Right atrium auricular region (tissue), 2 donors: ENCODE results near the gene POLR2H. TPM values are rescaled to one million over a fixed set of nuclear protein-coding genes. Genes with fewer than 3 reads are reported as not detected.
A peak's percentile ranks its signal among the peaks of the same experiment; 100 is the strongest.

ENCODE experiments used
- DNase-seq: peaks from one replicate; pipeline ENCODE4 v3.0.0-alpha.2; 2019; ENCODE audit warnings: low spot score
- H3K27ac ChIP-seq, 2 donors: fragments of 200-600 bp; sonication (generic); 1 replicate in 1 of 2; 2 replicates in 1 of 2; pipeline ENCODE4 v1.5.1; 2016 to 2019
- H3K27me3 ChIP-seq, 2 donors: fragments of 200-600 bp; sonication (generic); one replicate each; pipeline versions ENCODE4 v1.5.1 to v1.6.0; 2017 to 2019
- H3K36me3 ChIP-seq: fragments of 200-600 bp; sonication (generic); one replicate; pipeline ENCODE4 v1.5.1; 2016
- H3K4me1 ChIP-seq, 2 donors: fragments of 200-600 bp; sonication (generic); one replicate each; pipeline versions ENCODE4 v1.5.1 to v1.6.0; 2017 to 2019
- H3K4me3 ChIP-seq, 2 donors: fragments of 200-600 bp; sonication (generic); 1 replicate in 1 of 2; 2 replicates in 1 of 2; pipeline ENCODE4 v1.5.1; 2017 to 2019; ENCODE audit warnings: mild to moderate bottlenecking in 1 of 2, moderate library complexity in 1 of 2
- H3K9me3 ChIP-seq, 2 donors: fragments of 200-600 bp; sonication (generic); one replicate each; pipeline ENCODE4 v1.5.1; 2019
- CTCF ChIP-seq, 2 donors: fragments of 200-600 bp; sonication (generic); IDR thresholded peaks; one replicate each; pipeline ENCODE4 v1.5.1; 2019; ENCODE audit warnings: antibody characterized with exemption in 2 of 2
- total RNA-seq, 2 donors: library from RNA; depleted of rRNA; stranded (reverse); fragments of >200 nt; gene quantifications; one replicate each; pipeline ENCODE4 v1.1.0, GENCODE V29; 2016

POLR2H gene
- total RNA-seq, 2 donors from 2014 or later: 26.8 to 35.5 TPM

- Histone ChIP-seq H3K4me3 (no peak overlapping the region), H3K4me1 (peaks cover 0 to 13% of the 10 kb centered on the region in 2 donors), H3K27ac (peak overlapping the region; percentile 53 to 57), H3K9me3 (no peaks in the 10 kb centered on the region), H3K36me3 (peaks cover 39% of the 10 kb centered on the region), H3K27me3 (no peaks in the 10 kb centered on the region)
- peak; percentile 75 for DNase-seq
- TF ChIP-seq CTCF (IDR thresholded peaks at IDR 0.05): peak in 1 of 2 donors; percentile 46
These were observed 16.0 kb upstream of the POLR2H start for GRCh38 chr3:184345317-184346144.

GRCh38 chr3:184346480-184347190, 14.9 kb upstream of the POLR2H start:
- Histone ChIP-seq H3K27ac (peak overlapping the region; percentile 53 to 57), H3K4me1 (peaks cover 0 to 13% of the 10 kb centered on the region in 2 donors), H3K9me3 (no peaks in the 10 kb centered on the region), H3K36me3 (peaks cover 35% of the 10 kb centered on the region), H3K4me3 (no peak overlapping the region), H3K27me3 (no peaks in the 10 kb centered on the region)
- no peak for TF ChIP-seq CTCF (IDR thresholded peaks at IDR 0.05)
- no peak for DNase-seq

- Histone ChIP-seq H3K27me3 (no peaks in the 10 kb centered on the region), H3K4me3 (no peak overlapping the region), H3K9me3 (no peaks in the 10 kb centered on the region), H3K27ac (no peak overlapping the region), H3K4me1 (peaks cover 0 to 13% of the 10 kb centered on the region in 2 donors), H3K36me3 (peaks cover 27% of the 10 kb centered on the region)
- TF ChIP-seq CTCF (IDR thresholded peaks at IDR 0.05): no peak
- DNase-seq: no peak
These were observed 14.0 kb upstream of the POLR2H start for GRCh38 chr3:184347321-184348056.

- Histone ChIP-seq H3K9me3 (no peaks in the 10 kb centered on the region), H3K27me3 (no peaks in the 10 kb centered on the region), H3K27ac (no peak overlapping the region), H3K36me3 (peaks cover 21% of the 10 kb centered on the region), H3K4me1 (peaks cover 0 to 13% of the 10 kb centered on the region in 2 donors), H3K4me3 (no peak overlapping the region)
- no peak for TF ChIP-seq CTCF (IDR thresholded peaks at IDR 0.05)
- no peak for DNase-seq
These were observed 13.5 kb upstream of the POLR2H start for GRCh38 chr3:184348057-184348382.

- DNase-seq: no peak
- H3K9me3 ChIP-seq: no peaks in the 10 kb centered on the region
- H3K27ac ChIP-seq: no peak overlapping the region
- no peak overlapping the region for H3K4me3 ChIP-seq
- H3K27me3 ChIP-seq: no peaks in the 10 kb centered on the region
- peaks cover 4% of the 10 kb centered on the region for H3K36me3 ChIP-seq
- TF ChIP-seq CTCF (IDR thresholded peaks at IDR 0.05): no peak
- H3K4me1 ChIP-seq: peaks cover 0 to 13% of the 10 kb centered on the region in 2 donors
These were observed 11.7 kb upstream of the POLR2H start for GRCh38 chr3:184349563-184350470.
